Lung (tissue), 12 donors: Measurements from ENCODE around the gene FSHR. TPM values are rescaled to one million over a fixed set of nuclear protein-coding genes. Genes with fewer than 3 reads are reported as not detected.

Experiments
- ATAC-seq: fragments of 200-7000 bp; cut with Tn5 transposase; one replicate; pipeline ENCODE4 v1.9.1; 2020; ENCODE audit warnings: moderate number of reproducible peaks; ENCODE audit not compliant: insufficient read depth, low FRiP score
- DNase-seq, 3 donors: peaks; one replicate each; pipeline ENCODE4 v3.0.0-alpha.2; 2013 to 2017
- H3K27ac ChIP-seq, 2 donors: one replicate each; pipeline ENCODE4 v1.5.1; 2013; ENCODE audit warnings: mild to moderate bottlenecking in 2 of 2, moderate library complexity in 2 of 2, control low read depth in 1 of 2, inconsistent platforms in 1 of 2, low read depth in 1 of 2, low read length in 1 of 2
- H3K27me3 ChIP-seq, 3 donors: one replicate each; pipeline ENCODE4 v1.5.1; 2013; ENCODE audit warnings: low read length in 2 of 3; ENCODE audit not compliant: control insufficient read depth in 3 of 3, insufficient read depth in 3 of 3
- H3K36me3 ChIP-seq, 4 donors: one replicate each; pipeline ENCODE4 v1.5.1; 2013; ENCODE audit warnings: low read length in 4 of 4, mild to moderate bottlenecking in 1 of 4, moderate library complexity in 1 of 4; ENCODE audit not compliant: control insufficient read depth in 4 of 4, insufficient read depth in 4 of 4
- H3K4me1 ChIP-seq, 5 donors: one replicate each; pipeline ENCODE4 v1.5.1; 2013; ENCODE audit warnings: low read length in 5 of 5, mild to moderate bottlenecking in 2 of 5, moderate library complexity in 1 of 5; ENCODE audit not compliant: control insufficient read depth in 5 of 5, insufficient read depth in 5 of 5
- H3K4me3 ChIP-seq: one replicate; pipeline ENCODE4 v1.5.1; 2013; ENCODE audit warnings: mild to moderate bottlenecking, control low read depth, moderate library complexity
- H3K9ac ChIP-seq, 2 donors: one replicate each; pipeline ENCODE4 v1.5.1; 2013; ENCODE audit warnings: low read length in 2 of 2, control low read depth in 1 of 2; ENCODE audit not compliant: insufficient read depth in 1 of 2
- H3K9me3 ChIP-seq, 4 donors: one replicate each; pipeline ENCODE4 v1.5.1; 2013; ENCODE audit warnings: low read length in 3 of 4, mild to moderate bottlenecking in 1 of 4, moderate library complexity in 1 of 4; ENCODE audit not compliant: control insufficient read depth in 4 of 4, insufficient read depth in 3 of 4
- CTCF ChIP-seq: IDR thresholded peaks from 2 replicates; pipeline ENCODE4 v1.5.1; 2012; ENCODE audit warnings: mild to moderate bottlenecking; ENCODE audit errors: control extremely low read depth, extremely low read depth
- WGBS, 2 donors: extraction: QIAGEN DNeasy Blood & Tissue Kit; methylation state at CpG; one replicate each; pipeline ENCODE4 v1.1.7; 2013; 5-methylcytosine and 5-hydroxymethylcytosine counted together
- polyA plus RNA-seq, 2 donors: library from polyadenylated mRNA; stranded (reverse); fragments of 200-250 nt; gene quantifications; one replicate each; pipeline ENCODE4 v1.2.1, GENCODE V29; 2013
- total RNA-seq, 2 donors: library from RNA; depleted of rRNA in 1 of 2; stranded (reverse); fragments of >200 nt in 1 of 2; gene quantifications; one replicate each; pipeline ENCODE4 v1.2.1, GENCODE V29; 2014 to 2021
- donor health status: control.
- donor health status: control.
- donor health status: Bipolar disorder and iron deficiency.
- donor health status: healthy.
- donor health status: DM: yes; HTN: yes; CAD: no.

Gene FSHR
- total and polyA plus RNA-seq, 4 donors: not detected

DNA sequence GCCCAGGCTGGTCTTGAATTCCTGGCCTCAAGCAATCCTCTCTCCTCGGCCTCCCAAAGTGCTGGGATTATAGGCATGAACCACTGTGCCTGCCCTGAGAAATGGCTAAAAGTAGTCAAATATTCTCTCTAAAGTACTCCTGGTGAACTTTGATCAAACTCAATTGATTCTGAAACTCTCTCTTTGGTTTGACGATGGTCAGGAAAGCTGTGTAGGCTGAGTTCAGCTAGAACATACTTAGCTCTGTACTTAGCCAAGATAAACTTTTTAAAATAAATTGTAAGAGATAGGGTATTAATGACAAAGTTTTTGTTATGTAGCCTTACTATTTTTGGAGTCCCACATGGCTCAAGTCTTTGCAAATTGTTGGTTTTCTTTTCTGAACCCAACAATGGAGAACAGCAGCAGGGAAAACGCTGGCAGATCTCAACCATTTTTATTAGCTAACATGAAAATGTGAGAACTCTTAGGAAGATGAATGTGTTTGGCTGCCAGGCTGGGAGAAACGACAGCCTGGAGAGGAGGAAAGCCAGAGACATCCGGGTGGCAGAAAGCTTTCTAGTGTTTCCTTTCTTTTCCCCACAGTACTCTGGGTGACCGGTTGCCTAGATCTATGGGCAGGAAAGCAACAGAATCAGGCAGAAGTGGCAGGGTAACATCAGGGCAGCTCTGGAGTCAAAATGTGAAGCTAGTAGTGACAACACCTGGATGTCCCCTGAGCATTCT, 205.8 kb downstream of the FSHR start:
- ATAC-seq (no peak), DNase-seq (no peak)
- no peak overlapping the region for H3K4me3 ChIP-seq
- no peaks in the 10 kb centered on the region for H3K36me3 ChIP-seq
- no peaks in the 10 kb centered on the region for H3K27me3 ChIP-seq
- H3K27ac ChIP-seq: no peak overlapping the region
- no peak for TF ChIP-seq CTCF
- H3K9me3 ChIP-seq: no peaks in the 10 kb centered on the region
- 42 to 48% methylated on average over 6 of the region's 6 CpGs for WGBS, 2 donors
- H3K4me1 ChIP-seq: peaks cover 0 to 9% (median under 1%) of the 10 kb centered on the region in 5 donors
- H3K9ac ChIP-seq: no peak overlapping the region

DNA sequence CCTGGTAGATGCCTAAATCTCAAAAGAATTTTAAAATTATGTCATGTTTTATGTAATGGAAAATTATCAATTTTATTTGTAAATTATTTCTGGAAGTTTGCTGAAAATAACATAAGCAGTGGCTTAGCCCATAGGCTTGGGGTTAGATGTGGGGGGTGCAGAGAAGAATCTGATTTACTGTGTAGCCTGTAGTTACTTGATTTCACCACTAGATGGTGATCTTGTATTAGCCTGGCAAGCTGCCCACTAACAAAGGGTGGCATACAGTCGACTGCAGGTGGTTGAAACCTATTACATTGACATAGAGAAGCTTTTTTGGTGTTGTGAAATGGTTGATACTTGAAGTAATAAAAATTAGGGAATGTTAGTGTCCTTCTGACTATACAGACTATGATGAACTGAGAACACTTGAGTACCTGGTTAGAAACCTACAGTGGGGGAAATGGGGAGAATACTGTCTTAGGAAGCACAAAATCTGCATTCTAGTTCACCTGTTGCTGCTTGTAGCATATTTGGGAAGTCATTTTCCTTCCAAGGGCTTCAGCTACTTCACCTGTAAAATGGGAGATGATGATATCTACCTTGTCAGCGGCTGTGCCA, 207.8 kb downstream of the FSHR start:
- 46 to 48% methylated on average over 2 of the region's 2 CpGs for WGBS, 2 donors
- Histone ChIP-seq H3K4me1 (peaks cover 0 to 12% (median 0%) of the 10 kb centered on the region in 5 donors), H3K9me3 (no peaks in the 10 kb centered on the region), H3K9ac (no peak overlapping the region), H3K4me3 (no peak overlapping the region), H3K27ac (no peak overlapping the region), H3K36me3 (no peaks in the 10 kb centered on the region), H3K27me3 (no peaks in the 10 kb centered on the region)
- DNase-seq (peak; percentile 58 to 64 (median 61)), ATAC-seq (peak; percentile 83)
- TF ChIP-seq CTCF: peak; percentile 75

GRCh38 chr2:48944956-48945355, 209.4 kb downstream of the FSHR start:
- Histone ChIP-seq H3K36me3 (no peaks in the 10 kb centered on the region), H3K4me3 (no peak overlapping the region), H3K27me3 (no peaks in the 10 kb centered on the region), H3K27ac (no peak overlapping the region), H3K9me3 (no peaks in the 10 kb centered on the region), H3K4me1 (peaks cover 0 to 12% (median 2%) of the 10 kb centered on the region in 5 donors), H3K9ac (no peak overlapping the region)
- DNase-seq (no peak), ATAC-seq (no peak)
- TF ChIP-seq CTCF: no peak
- 83 to 88% methylated on average over 1 of the region's 1 CpG for whole genome bisulfite sequencing, 2 donors
